ENCODE measurements around the gene ADAMTS5.

Gene ADAMTS5

DNA sequence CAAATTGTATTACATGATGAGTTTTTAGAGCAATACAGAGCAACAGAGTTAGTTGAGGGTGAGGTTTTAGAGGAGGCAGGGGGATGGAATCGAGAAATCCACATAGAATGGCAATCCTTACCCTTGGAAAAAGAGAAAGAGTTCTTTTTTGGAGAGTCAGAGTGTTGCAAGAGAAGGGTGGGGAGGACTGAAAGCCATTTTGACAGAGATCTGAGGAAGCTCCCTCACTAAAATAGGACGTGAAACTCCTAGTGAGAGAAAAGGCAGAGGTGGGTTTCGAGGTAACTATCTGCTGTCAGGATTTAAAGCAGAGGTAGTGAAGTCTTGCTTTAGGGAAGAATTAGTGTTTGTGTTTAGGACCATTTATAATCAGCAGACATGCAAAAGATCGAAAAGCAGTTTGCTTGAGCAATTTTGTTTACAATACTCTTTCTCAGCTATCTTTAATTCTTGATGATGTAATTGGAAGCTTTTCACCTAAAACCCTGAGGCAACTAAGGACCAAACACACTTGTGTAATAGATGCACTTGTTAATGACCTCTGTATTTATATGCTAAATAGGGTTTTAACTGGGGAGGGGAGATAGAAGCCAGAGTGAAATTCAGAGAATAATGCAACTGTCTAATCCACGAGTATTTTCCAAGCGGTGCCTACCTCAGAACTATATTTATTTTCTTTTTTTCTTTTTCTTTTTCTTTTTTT is 20.0 kb downstream of the ADAMTS5 start:
- DNase-seq, result no peak

DNA sequence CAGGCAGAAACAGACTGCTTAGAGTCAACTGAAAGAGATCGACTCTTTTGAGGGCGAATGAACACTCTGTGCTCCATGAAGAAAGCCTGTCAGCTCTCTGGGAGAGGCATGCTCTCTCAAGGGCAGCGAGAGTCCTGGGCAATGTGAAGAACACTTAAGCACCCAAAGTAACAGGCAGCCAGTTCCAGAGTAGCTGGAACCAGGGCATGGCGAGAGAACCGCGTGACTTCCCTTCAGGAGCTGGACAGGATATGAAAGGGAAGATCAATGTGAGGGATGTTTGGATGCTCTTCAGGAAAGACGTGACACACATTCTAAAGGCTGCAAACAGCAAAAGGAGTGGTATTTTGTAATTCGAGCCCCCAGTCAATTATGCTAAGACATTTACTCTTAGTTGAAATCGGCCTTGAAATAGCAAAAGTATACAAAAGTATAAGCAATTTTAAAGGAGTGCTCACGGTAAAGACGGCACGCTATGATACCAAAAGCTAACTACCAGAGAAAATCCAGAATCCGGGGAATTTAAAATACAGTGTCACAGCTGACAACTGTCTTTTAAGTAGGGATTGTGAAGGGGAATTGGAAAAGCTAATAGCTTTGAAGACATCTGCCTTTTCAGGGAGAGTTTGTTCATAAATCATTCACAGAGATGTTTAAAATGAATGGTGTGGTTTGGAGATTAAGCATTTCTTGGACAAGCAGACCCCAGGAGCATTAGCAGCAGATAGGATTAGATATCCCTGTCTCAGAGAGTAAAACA is 20.8 kb downstream of the ADAMTS5 start:
- no peak for DNase-seq

DNA sequence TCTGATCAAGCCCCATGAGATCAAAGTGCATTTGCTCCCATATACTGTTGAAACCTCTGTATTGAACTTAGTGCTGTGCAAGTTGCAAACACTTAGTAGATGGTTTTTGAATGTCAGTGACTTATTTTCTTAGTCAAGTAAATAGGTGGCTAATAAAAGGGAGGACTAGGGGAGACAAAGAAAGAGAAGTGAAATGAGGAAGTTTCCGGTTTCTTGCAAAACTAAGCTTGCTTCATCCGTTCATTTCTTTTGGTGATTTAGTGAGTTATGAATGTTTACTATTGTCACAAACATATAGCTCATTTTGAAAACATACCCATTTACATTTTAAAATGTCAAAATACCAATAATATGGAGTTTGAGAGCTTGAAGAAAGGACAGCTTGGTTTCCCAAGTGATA is 23.0 kb downstream of the ADAMTS5 start:
- DNase-seq, result no peak

DNA sequence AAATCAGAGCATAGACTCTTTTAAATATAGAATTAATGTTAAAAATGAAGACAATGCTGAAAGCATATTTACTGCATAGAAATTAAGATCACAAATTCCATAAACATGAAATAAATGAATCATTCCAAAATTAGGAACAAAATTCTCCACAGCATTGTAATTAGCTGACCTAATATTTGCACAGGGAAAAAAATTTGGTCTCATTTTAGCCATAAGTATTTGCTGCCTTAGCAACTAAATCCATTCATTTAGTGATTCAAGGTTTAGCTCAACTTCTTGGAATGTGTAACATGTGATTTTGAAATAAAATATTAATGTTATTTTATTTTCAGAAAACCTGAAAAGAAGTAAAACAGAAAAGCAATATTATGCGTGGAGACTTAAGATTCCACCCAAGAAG is 25.5 kb downstream of the ADAMTS5 start:
- no peak for DNase-seq

DNA sequence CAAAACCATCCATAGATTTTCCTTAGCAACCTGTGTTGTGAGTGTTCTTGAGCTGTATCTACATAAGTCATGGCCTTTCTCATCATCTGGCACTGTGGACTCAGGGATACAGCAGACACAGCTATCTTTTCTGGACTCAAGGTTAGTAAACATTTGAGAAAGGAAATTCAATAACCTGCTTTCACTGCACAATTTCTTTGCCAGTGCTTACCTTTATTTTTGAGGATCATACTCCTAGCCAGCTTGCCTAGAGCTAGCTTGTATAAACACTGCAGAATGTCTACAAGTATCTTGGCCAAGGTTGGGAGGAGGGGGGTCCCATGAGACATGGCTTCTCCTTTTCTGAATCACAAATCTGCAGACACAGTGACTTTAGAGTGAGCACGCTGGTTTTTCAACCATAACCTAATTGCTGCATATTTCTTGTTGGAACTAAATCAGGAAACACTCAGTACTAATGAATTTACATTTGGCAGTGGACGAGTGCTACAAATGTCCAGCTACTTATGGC is 27.2 kb downstream of the ADAMTS5 start:
- DNase-seq, result no peak

DNA sequence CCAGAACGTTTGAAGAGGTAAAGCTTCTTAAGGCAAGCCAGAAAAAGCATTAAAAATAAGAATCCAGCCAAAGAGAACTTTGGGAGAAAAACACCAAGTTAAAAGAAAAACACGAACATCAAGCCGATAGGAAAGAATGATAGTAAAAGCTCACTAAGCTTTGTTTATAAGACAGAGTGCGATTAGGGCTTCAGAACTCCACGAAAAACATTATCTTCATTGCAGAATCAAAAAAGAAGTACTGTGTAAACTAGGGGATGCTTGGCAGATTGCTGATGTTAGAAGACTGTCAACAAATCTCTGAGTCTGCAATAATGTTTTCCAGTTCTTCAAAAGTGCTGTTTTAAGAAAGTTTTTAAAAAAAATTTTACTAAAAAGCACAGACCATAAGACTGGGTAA is 30.2 kb downstream of the ADAMTS5 start:
- no peak for DNase-seq

DNA sequence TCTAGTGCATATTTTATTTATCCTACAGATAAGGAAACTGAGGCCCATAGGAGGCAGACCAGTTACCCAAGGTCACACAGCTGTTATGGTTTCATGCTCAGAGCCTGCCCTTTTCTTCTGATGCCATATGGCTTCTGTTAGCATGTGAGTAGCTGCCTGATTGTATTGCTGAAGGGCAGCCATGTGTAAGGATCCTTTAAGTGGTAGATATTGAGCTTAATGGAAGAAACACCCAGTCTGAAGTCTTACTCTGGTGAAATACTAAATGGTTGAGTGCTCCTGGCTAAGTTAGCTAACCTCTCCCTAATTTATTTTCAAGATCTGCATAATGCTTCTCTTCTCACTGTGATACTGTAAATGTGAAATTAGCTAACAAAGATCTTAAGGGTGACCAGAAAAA is 30.9 kb downstream of the ADAMTS5 start:
- DNase-seq, result no peak

DNA sequence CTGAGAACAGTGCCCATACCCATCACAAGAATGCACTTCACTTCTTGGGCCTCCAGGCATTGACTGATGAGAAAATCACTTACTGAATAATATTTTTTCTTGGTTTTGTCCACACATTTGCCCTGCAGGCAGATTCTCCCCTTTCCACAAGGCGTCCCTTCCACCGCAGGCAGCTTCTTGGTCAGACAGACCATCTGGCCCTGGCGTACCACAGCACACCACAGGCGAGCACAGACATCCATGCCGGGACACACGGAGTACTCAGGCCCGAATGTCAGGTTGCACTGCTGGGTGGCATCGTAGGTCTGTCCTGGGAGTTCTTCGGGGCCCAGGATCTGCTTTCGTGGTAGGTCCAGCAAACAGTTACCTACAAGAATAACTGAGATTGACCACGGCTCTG is 32.5 kb downstream of the ADAMTS5 start:
- no peak for DNase-seq

DNA sequence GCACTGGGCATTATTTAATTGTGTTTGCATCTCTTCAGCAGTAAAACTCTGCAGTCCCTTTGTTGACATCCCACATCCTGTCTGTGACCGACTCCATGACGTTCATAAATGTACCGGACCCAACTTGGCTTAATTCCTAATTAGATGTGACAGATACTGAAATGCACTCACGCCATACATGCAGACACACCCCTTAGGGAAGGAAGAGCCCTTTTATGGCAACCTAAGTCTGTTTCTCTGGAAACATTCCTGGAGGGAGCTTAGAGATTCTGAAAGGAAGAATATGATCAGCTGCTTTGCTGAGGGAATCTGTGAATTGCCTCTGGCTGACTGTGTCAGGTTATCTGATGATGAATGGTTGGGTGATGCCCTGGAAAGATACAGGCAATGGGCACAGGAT is 33.4 kb downstream of the ADAMTS5 start:
- DNase-seq, result no peak

DNA sequence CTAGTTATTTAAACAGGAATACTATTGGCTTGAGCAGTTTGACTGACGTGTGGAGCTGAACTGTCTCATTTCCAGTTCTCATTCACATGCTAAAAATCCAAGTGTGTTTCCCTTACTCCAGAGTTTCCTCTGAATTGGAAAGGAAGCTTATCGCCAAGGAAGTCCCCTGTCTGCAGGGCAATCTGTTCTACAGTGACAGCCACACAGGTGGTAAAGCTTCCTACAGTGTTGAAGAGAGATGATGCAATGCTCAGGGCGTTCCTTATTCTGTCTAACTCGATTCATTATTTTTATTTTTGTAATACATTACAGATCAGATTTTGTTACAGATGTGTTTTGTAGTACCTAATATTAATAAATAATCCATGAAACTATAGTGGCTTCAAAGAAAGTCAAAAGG is 41.3 kb downstream of the ADAMTS5 start:
- DNase-seq, result no peak

DNA sequence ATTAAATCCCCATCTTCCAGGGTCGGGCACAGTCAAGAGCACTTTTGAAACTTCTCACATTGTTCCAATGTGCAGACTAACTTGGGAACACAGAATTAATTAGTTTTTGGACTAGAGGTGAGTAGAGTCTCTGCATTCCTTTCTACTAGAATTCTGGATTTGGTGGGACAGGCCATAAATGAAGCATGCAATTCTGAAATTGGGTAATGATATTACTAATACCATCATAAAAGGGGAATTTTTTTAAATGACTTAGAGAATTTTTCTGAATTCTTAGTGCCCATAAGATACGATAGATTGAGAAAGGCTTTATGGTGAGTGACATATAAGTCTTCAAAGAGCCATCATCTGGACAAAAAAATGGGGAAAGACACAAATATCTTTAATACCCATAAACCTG is 41.8 kb downstream of the ADAMTS5 start:
- DNase-seq, result no peak

DNA sequence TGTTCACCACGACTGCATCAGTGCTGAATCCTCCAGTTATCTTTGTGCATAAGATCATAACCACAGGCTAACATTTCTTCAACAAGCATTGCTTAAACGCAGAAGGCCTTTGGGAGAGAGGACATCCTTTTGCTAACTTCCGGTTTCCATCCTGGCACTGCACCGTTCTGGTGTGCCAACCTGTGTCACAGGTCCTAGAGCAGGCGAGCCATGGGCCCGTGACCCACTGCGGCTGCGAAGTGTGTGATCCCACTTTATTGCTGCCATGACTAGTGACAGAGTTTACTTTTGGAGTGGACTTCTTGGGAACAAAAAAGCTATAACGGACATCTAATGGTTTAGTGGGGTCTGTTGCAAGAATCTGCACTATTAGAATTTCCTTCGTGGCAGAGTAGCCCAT is 42.9 kb downstream of the ADAMTS5 start:
- no peak for DNase-seq

DNA sequence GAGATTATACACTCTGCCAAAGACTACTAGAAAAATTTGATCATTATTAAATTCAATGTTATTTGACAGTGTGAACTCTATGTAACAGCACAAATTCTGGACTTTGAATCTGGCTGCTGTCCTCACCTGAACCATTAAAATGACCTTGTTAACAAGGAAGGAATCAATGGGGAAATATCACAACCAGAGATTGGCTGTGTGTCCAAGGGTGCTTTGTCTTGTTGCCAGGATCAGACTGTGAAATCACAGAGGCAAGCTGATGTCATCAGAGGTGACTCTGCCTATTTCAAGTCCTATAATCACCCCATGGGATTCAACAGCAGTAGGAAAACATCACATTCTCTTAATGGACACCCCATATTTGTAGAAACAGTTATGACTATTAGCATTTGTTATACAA is 46.8 kb downstream of the ADAMTS5 start:
- DNase-seq, result no peak

DNA sequence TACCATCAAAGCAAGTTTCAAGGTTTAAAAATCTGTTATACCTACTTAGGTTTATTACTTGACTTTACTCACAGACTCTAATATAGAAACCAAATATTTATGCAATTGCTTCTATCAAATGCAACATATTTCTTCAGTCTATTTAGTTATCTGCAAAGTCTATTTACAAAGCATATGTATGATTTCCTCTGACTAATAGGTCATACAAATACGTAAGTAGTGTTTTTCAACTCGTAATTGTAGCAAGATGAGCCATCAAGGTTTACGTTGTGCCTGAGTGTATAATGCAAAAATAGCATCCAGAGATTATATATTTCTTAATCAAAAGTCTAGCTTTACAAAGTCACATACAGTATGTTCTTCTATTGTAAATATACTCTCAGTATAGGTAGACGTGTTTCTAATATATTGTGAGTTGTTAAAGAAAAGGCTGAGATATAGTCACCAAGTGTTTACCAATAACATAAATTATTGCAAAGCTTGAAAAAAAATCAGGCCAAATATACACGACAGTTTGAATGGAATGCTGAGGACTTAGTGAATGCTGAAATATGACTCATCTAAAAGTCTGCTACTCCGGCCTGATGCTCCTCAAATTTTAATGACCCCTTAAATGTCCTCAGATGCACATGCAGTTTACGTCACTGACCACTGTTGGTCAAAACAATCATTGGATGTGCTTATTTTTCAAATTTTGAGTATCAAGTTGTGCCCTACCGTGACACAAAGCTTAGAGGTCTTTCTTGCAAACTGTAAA is 48.4 kb downstream of the ADAMTS5 start:
- DNase-seq, result no peak

DNA sequence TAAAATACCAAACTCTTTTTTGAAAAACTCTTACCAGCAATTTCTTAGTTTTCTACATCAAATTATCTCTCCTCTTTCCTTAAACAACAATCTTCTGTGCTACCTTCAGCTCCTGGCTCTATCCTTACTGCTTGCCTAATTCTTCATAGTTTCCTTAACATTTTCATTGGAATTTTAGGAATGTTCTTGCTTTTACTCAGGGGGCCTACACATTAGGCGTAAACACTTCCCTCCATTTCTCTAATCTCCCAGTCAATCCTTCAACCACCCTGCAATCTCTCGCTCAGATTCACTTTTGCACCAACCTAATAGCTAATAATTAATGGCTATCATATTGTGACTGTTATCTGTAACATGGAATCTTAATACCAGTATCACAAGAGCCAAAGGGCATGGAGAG is 50.1 kb downstream of the ADAMTS5 start:
- DNase-seq, result no peak

DNA sequence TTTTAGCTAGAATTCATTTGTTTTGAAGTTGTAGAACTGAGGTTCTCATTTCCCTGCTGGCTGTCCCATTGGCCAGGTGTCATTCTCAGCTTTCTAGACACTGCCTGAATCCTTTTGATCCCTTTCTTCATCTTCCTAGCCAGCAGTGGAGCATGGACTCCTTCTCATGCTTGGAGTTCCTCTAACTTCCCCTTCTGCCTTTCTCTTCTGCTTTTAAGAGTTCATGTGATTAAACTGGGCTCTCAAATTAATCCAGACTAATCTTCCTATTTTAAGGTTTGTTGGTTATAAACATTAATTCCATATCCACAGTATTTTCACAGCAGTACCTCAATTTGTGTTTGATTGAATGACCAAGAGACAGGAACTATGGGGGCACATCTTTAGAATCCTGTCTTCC is 52.3 kb downstream of the ADAMTS5 start:
- no peak for DNase-seq

DNA sequence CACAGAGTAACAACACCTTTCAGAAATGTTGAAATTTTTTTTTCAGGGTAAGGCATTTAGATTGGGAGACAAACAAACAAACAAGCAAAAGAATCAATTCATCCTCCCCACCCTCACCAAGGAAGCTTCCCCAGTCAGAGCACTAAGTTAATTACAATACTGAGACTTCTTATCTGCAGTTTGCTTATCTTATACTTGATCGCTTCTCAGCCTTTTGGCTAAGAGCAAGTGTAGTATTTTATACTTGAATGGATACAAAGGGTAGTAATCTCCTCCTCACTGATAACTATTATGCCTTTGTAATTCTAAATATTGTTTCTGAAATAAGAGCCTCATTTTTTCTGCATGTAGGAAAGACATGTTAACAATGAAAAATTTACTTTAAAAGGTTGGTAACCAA is 54.4 kb downstream of the ADAMTS5 start:
- DNase-seq, result no peak

DNA sequence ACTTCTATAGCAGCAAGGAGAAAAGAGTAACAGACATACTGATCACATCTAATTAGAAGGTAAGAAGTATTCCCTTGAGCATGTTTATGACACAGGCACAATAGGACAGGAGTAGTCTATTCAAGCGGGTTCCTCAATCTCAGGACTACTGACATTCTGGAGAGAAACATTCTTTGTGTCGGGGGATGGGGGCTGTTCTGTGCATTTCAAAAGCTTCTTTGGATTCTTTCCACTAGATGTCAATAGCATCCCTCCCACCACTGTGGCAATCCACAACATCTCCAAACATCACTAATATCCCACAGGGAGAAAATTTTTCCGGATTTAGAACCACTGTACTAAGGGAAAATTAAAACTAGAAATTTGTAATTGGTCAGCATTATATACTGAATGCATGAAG is 56.9 kb downstream of the ADAMTS5 start:
- DNase-seq, result no peak

DNA sequence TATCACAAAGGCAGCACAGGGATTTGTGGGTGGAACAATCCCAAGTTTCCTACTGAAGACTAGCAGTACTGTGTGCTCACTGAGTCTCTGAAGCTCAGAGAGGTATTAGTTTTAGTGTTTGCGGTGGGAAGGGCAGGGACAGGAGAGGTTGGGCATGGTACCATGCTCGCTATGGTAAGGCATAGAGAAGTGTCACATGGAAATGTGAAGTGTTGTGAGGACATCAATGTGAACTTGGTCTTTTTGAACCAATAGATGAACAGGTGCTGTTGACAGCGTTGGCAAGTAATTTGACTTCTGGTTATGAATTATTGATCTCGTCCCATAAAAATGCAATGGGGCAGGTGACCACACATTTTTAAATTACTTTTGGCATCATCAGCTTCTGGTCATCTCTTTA is 65.9 kb downstream of the ADAMTS5 start:
- DNase-seq, result no peak

DNA sequence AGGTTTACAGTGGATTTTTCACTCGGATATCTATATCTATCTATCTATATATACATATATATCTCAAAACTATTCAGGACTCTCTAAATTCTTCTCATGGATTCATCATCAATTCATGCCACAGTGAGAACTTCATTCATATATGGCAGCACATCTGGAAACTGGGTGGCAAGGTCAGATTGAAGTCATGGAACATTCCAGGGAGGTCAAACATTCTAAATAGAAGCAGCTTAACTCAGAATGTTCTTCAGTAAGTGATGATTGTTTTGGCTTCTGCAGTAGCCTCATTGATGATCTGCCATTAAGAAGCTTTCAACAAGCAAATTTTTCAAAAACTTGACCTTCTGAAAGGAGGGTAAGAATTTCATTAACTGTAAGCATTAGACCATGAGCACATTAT is 74.7 kb downstream of the ADAMTS5 start:
- no peak for DNase-seq

DNA sequence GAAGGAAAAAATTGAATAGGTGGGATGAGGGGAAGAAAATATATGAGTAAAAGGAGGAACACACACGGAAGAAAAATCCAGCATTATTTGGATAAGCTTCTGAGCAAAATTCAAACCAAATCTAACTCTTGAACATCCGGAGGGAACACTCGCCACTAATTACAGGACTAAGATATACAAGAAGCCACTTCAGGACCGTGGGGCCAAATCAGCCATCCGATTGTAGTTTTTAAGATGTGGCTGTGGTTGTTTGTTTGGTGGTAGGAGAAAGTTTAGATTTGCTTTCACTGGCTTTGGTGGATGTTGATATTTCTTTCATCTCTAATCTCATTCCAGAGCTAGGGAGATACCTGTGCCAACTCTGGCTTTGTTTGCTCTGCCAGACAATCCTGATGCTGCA is 78.0 kb downstream of the ADAMTS5 start:
- no peak for DNase-seq

DNA sequence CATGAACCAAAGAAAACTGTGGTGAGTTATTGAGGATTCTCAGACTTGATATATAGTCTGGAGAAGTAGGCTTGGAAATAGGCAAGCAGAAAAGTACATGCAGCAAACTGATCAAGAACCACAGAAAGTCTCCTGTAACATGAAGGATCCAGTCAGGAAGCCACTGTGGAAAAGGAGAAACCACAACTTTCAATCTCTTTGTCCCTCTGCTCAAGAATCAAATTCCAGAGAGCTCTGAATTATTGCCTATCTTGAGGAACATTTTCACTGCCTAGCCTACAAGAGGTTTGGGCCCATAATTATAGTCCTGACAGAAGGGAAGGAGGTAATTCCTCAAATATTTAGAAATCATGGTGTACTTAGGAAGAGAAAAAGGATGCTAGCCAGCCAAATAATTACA is 78.6 kb downstream of the ADAMTS5 start:
- no peak for DNase-seq

DNA sequence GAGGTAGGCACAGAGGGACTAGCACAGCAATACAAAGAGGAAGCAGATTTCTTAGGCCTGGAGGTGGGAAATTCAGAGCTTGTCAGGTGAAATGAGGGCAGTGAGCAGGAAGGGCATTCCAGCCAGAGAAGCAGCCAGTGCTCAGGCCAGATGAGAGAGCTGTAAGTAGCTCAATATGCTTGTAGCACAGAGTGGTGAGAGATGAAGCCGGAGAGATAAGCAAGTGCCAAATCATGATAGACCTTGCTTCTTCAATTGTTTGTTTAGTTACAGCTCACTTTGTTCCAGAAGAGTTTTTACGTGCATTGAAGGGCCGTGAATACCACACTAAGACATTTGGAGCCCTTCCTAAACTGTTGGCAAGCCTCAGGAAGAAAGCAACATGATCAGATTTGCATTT is 79.6 kb downstream of the ADAMTS5 start:
- DNase-seq, result no peak

DNA sequence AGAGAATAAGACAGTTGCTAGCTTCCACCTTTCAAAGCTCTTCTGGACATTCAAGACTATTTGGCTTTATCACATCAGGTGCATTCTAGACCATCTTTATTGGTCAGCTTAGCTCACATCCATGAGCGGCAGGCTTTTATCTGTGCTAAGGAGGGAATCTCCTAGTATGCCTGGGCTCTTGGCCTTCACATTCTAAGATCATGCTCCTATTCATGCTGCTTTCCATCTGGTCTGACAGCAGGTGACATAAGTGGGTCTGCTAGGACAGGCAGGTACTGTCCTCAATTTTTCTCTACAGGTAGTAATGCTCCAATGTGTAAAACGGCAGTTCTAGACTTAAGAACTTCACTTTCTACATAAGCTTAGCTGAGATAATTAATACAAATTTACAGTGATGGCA is 82.5 kb downstream of the ADAMTS5 start:
- DNase-seq, result no peak

All from cortex of kidney (tissue), 1 donor.